Neural cell (in vitro differentiated cells): Measurements from ENCODE around the gene UNC5B.

Source experiments
- EP300 ChIP-seq: fragments of 450-650 bp; conservative IDR thresholded peaks from 2 replicates; pipeline ENCODE4 v1.6.1; 2014; ENCODE audit warnings: antibody characterized with exemption, mild to moderate bottlenecking, moderate library complexity; ENCODE audit not compliant: poor library complexity, severe bottlenecking
- EZH2 ChIP-seq: fragments of 200-600, 300-800 bp; shearing (Covaris generic), sonication (generic); IDR thresholded peaks from 2 replicates; pipeline ENCODE4 v1.6.1; 2014; ENCODE audit warnings: antibody characterized with exemption, low read length, borderline replicate concordance, mild to moderate bottlenecking; ENCODE audit not compliant: insufficient read depth, poor library complexity, severe bottlenecking
- POLR2AphosphoS5 ChIP-seq: IDR thresholded peaks from 2 replicates; pipeline ENCODE4 v1.6.1; 2012
- RAD21 ChIP-seq: fragments of 450-650 bp; conservative IDR thresholded peaks from 2 replicates; pipeline ENCODE4 v1.6.1; 2014; ENCODE audit warnings: antibody characterized with exemption, mild to moderate bottlenecking, moderate library complexity
- REST ChIP-seq: IDR thresholded peaks from 2 replicates; pipeline ENCODE4 v1.6.1; 2012; ENCODE audit warnings: borderline replicate concordance
- TF ChIP-seq, protein P1 (sequence below): fragments of 450-650 bp; IDR thresholded peaks from 2 replicates; pipeline ENCODE4 v1.5.1; 2014; ENCODE audit warnings: antibody characterized with exemption, mild to moderate bottlenecking, moderate library complexity; ENCODE audit not compliant: poor library complexity, severe bottlenecking

GRCh38 chr10:71269301-71270288 is 57.2 kb downstream of the UNC5B start:
- TF ChIP-seq, protein P1, sequence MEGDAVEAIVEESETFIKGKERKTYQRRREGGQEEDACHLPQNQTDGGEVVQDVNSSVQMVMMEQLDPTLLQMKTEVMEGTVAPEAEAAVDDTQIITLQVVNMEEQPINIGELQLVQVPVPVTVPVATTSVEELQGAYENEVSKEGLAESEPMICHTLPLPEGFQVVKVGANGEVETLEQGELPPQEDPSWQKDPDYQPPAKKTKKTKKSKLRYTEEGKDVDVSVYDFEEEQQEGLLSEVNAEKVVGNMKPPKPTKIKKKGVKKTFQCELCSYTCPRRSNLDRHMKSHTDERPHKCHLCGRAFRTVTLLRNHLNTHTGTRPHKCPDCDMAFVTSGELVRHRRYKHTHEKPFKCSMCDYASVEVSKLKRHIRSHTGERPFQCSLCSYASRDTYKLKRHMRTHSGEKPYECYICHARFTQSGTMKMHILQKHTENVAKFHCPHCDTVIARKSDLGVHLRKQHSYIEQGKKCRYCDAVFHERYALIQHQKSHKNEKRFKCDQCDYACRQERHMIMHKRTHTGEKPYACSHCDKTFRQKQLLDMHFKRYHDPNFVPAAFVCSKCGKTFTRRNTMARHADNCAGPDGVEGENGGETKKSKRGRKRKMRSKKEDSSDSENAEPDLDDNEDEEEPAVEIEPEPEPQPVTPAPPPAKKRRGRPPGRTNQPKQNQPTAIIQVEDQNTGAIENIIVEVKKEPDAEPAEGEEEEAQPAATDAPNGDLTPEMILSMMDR = no peak
- TF ChIP-seq POLR2AphosphoS5 (no peak), EZH2 (no peak), EP300 (no peak), RAD21 (no peak), REST (no peak)
